GM12878 (cell line): ENCODE results near the gene WDFY3. TPM values are rescaled to one million over a fixed set of nuclear protein-coding genes. Genes with fewer than 3 reads are reported as not detected.

ENCODE experiments used
- ATAC-seq: fragments of 200-7000 bp; cut with Tn5 transposase; 3 replicates; pipeline ENCODE4 v1.9.1; 2020; ENCODE audit warnings: mild to moderate bottlenecking, moderate library complexity
- BruUV-seq: library from RNA; stranded (reverse); fragments of 400-500 nt; replicated peaks from 2 replicates; lab custom pipeline; 2021; lab: Mats Ljungman, UMichigan
- CTCF ChIA-PET: fragments of 300-600 bp; sonication (Branson Sonifier 250); formaldehyde crosslinking; extraction: SDS; loops from one replicate; lab custom pipeline; 2021; ENCODE audit warnings: inconsistent platforms; lab: Yijun Ruan, JAX
- POLR2A ChIA-PET: fragments of 350-600 bp; formaldehyde crosslinking; extraction: SDS; loops from one replicate; lab custom pipeline; 2021; ENCODE audit warnings: inconsistent platforms; lab: Charles Lee
- RAD21 ChIA-PET: fragments of 300-600 bp; sonication (Branson Sonifier 250); formaldehyde crosslinking; loops from one replicate; lab custom pipeline; 2023; ENCODE audit warnings: antibody characterized with exemption; ENCODE audit not compliant: unreplicated experiment; lab: Charles Lee
- SMC1A ChIA-PET: fragments of 300-600 bp; sonication (Branson Sonifier 250); formaldehyde crosslinking; loops from one replicate; lab custom pipeline; 2023; ENCODE audit not compliant: unreplicated experiment, uncharacterized antibody; lab: Charles Lee
- DNase-seq: peaks from one replicate; pipeline ENCODE4 v3.0.0-alpha.2; 2011; ENCODE audit warnings: low read depth, low spot score
- FAIRE-seq: peaks from 3 replicates; lab custom pipeline; 2011; peaks lifted over from hg19 to GRCh38; lab: Jason Lieb, UNC
- H2AFZ ChIP-seq: 2 replicates; pipeline ENCODE4 v1.6.0; 2011; ENCODE audit warnings: low read depth, low read length, control low read depth; ENCODE audit not compliant: control insufficient read depth
- H3K27ac ChIP-seq: 2 replicates; pipeline ENCODE4 v1.5.1; 2011; ENCODE audit warnings: control low read depth; ENCODE audit not compliant: control insufficient read depth, insufficient read depth
- H3K27me3 ChIP-seq, 2 experiments: replicated peaks in 1 of 2; 2 replicates each; pipeline versions ENCODE4 v1.6.0 to v1.6.1; 2011; ENCODE audit warnings: low read length in 1 of 2; ENCODE audit not compliant: control insufficient read depth in 2 of 2, insufficient read depth in 2 of 2
- H3K36me3 ChIP-seq, 2 experiments: 2 replicates each; pipeline ENCODE4 v1.5.1; 2011; ENCODE audit warnings: low read length in 1 of 2; ENCODE audit not compliant: control insufficient read depth in 2 of 2, insufficient read depth in 2 of 2
- H3K4me1 ChIP-seq: 2 replicates; pipeline ENCODE4 v1.6.1; 2011; ENCODE audit warnings: mild to moderate bottlenecking, low read length, moderate library complexity, mixed read lengths; ENCODE audit not compliant: control insufficient read depth, insufficient read depth
- H3K4me2 ChIP-seq: 2 replicates; pipeline ENCODE4 v1.6.0; 2011; ENCODE audit warnings: control low read depth; ENCODE audit not compliant: control insufficient read depth, insufficient read depth
- H3K4me3 ChIP-seq: fragments of 200-600 bp; sonication (generic); 2 replicates; pipeline ENCODE4 v1.5.1; 2016
- H3K79me2 ChIP-seq: 2 replicates; pipeline ENCODE4 v1.6.0; 2011; ENCODE audit warnings: low read length; ENCODE audit not compliant: control insufficient read depth, insufficient read depth
- H3K9ac ChIP-seq: 2 replicates; pipeline ENCODE4 v1.8.0; 2011; ENCODE audit warnings: low read length, control low read depth, mixed read lengths; ENCODE audit not compliant: control insufficient read depth, insufficient read depth
- H3K9me3 ChIP-seq: replicated peaks from 3 replicates; pipeline ENCODE4 v1.5.1; 2011; ENCODE audit warnings: mild to moderate bottlenecking, low read length; ENCODE audit not compliant: control insufficient read depth, insufficient read depth
- H4K20me1 ChIP-seq: 2 replicates; pipeline ENCODE4 v1.6.0; 2011; ENCODE audit not compliant: control insufficient read depth, insufficient read depth
- CEBPB ChIP-seq, 2 experiments: fragments of 150-350 bp in 1 of 2; IDR thresholded peaks; 2 replicates each; pipeline ENCODE4 v1.6.1; 2012 to 2014; ENCODE audit warnings: low read depth in 2 of 2, low read length in 2 of 2, borderline replicate concordance in 1 of 2, inconsistent platforms in 1 of 2
- ESRRA ChIP-seq: IDR thresholded peaks from 2 replicates; pipeline ENCODE4 v1.6.1; 2012; ENCODE audit warnings: mild to moderate bottlenecking, low read length, improper control_type of control experiment
- HDAC6 ChIP-seq: fragments of 200-600 bp; sonication (generic); IDR thresholded peaks from one replicate; pipeline ENCODE4 v1.8.0; 2017; ENCODE audit warnings: antibody characterized with exemption; ENCODE audit not compliant: unreplicated experiment
- LARP7 ChIP-seq: fragments of 450-650 bp; IDR thresholded peaks from 2 replicates; pipeline ENCODE4 v1.6.1; 2017; ENCODE audit warnings: mild to moderate bottlenecking
- PAX8 ChIP-seq: fragments of 450-650 bp; IDR thresholded peaks from 2 replicates; pipeline ENCODE4 v1.6.1; 2017; ENCODE audit warnings: mild to moderate bottlenecking, moderate library complexity
- RCOR1 ChIP-seq: conservative IDR thresholded peaks from 2 replicates; pipeline ENCODE4 v1.6.1; 2012; ENCODE audit warnings: low read depth, low read length, improper control_type of control experiment
- SMARCA5 ChIP-seq: fragments of 450-650 bp; IDR thresholded peaks from 2 replicates; pipeline ENCODE4 v1.6.1; 2017; ENCODE audit warnings: mild to moderate bottlenecking
- SPI1 ChIP-seq: IDR thresholded peaks from 2 replicates; pipeline ENCODE4 v1.6.1; 2011; ENCODE audit warnings: low read depth, mild to moderate bottlenecking, low read length, moderate library complexity, borderline replicate concordance; ENCODE audit not compliant: insufficient read depth
- SRF ChIP-seq, 2 experiments: IDR thresholded peaks; 2 replicates each; pipeline ENCODE4 v1.6.1; 2011; ENCODE audit warnings: low read depth in 2 of 2, low read length in 2 of 2, mild to moderate bottlenecking in 1 of 2, moderate library complexity in 1 of 2
- YBX1 ChIP-seq: fragments of 450-650 bp; IDR thresholded peaks from 2 replicates; pipeline ENCODE4 v1.6.1; 2016; ENCODE audit warnings: antibody characterized with exemption
- YY1 ChIP-seq: IDR thresholded peaks from 2 replicates; pipeline ENCODE4 v1.6.1; 2011; ENCODE audit warnings: low read depth, mild to moderate bottlenecking, low read length
- ZNF622 ChIP-seq: fragments of 450-650 bp; IDR thresholded peaks from 2 replicates; pipeline ENCODE4 v1.6.1; 2017; ENCODE audit warnings: mild to moderate bottlenecking, inconsistent platforms
- WGBS: methylation state at CpG from one replicate; pipeline ENCODE4 v1.1.6; 2016; ENCODE audit warnings: low lambda C conversion rate; ENCODE audit not compliant: insufficient replicate concordance, insufficient coverage; ENCODE audit errors: missing lambda C conversion rate; 5-methylcytosine and 5-hydroxymethylcytosine counted together
- in situ Hi-C: fragments of 300-500 bp; cut with MboI; formaldehyde crosslinking; loops from 9 replicates; pipeline ENCODE4 v1.14.3; 2018; ENCODE audit warnings: mixed read lengths
- intact Hi-C: fragments of 100-400 bp; cut with micrococcal nuclease; formaldehyde crosslinking; loops from one replicate; pipeline ENCODE4 v1.14.2; 2022; ENCODE audit not compliant: unreplicated experiment
- polyA plus RNA-seq, 11 experiments: library from polyadenylated mRNA; depleted of rRNA in 4 of 11; unstranded in 6 of 11; stranded (reverse) in 5 of 11; fragments of >200 nt; fragmentation: Nextera tagmentation in 4 of 11; fragmentation: Illumina TruSeq in 1 of 11; extraction: Ambion mirVana in 4 of 11; extraction: Trizol in 1 of 11; gene quantifications; 1 replicate in 1 of 11; 2 replicates in 10 of 11; pipeline versions ENCODE4 v1.2.1 to v1.2.3, GENCODE V29; 2011 to 2016; ENCODE audit warnings: inconsistent platforms in 2 of 11, missing spikeins in 2 of 11, low read depth in 1 of 11
- total RNA-seq, 4 experiments: library from RNA; depleted of rRNA in 3 of 4; stranded (reverse); fragments of >200 nt in 3 of 4; fragmentation: Illumina TruSeq in 1 of 4; extraction: Trizol in 1 of 4; gene quantifications; 2 replicates each; pipeline versions ENCODE4 v1.2.1 to v1.2.3, GENCODE V29; 2013 to 2021
- TF ChIP-seq, protein P1 (sequence below): fragments of 450-650 bp; conservative IDR thresholded peaks from 2 replicates; pipeline ENCODE4 v1.6.1; 2017; ENCODE audit warnings: mild to moderate bottlenecking, moderate library complexity
- TF ChIP-seq, protein P2 (sequence below): IDR thresholded peaks from 2 replicates; pipeline ENCODE4 v1.6.1; 2011; ENCODE audit warnings: low read depth, mild to moderate bottlenecking, low read length, moderate library complexity, borderline replicate concordance; ENCODE audit errors: extremely low read depth

WDFY3 gene
- total and polyA plus RNA-seq, 10 of the 15 experiments (the other 5 are each of a cell fraction or from before 2014, with no cell fraction given) = 0.01 to 0.23 (median 0.12) TPM; not detected in 2

DNA sequence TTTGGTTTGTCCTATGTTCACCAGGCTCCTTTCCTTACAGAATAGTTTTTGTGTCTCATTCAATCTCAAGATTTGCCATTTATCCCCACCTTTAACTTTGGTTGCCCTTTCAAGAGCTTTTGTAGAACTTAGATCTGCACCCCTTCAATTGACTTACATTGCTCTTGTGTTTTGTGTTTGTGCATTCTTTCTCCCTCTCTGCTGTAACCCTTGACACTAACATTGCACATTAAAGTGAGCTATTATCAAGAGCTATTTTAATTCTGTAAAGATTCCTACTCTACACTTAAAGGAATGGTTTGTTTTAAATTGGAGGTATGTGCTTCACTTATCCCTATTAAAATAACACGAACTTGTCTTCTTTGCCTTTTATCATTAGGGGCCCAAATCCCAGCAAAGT lies 318.3 kb downstream of the WDFY3 start:
- H3K9me3 ChIP-seq = no peaks in the 10 kb centered on the region
- ChIA-PET CTCF (no interaction called here), POLR2A (no interaction called here), SMC1A (no interaction called here), RAD21 (no interaction called here)
- H3K4me3 ChIP-seq = no peak overlapping the region
- no peak overlapping the region for H3K4me2 ChIP-seq
- FAIRE-seq (no peak), ATAC-seq (no peak), DNase-seq (no peak)
- intact Hi-C loops = no loop called here
- no peaks in the 10 kb centered on the region for H3K79me2 ChIP-seq
- no peak overlapping the region for H3K27ac ChIP-seq
- no TSS peak for BruUV-seq
- H3K36me3 ChIP-seq = no peaks in the 10 kb centered on the region
- H3K27me3 ChIP-seq = no peaks in the 10 kb centered on the region
- in situ Hi-C loops = no loop called here
- no peaks in the 10 kb centered on the region for H4K20me1 ChIP-seq
- 0% methylated on average over 1 of the region's 1 CpG for WGBS
- TF ChIP-seq HDAC6 = no peak
- TF ChIP-seq, protein P1, sequence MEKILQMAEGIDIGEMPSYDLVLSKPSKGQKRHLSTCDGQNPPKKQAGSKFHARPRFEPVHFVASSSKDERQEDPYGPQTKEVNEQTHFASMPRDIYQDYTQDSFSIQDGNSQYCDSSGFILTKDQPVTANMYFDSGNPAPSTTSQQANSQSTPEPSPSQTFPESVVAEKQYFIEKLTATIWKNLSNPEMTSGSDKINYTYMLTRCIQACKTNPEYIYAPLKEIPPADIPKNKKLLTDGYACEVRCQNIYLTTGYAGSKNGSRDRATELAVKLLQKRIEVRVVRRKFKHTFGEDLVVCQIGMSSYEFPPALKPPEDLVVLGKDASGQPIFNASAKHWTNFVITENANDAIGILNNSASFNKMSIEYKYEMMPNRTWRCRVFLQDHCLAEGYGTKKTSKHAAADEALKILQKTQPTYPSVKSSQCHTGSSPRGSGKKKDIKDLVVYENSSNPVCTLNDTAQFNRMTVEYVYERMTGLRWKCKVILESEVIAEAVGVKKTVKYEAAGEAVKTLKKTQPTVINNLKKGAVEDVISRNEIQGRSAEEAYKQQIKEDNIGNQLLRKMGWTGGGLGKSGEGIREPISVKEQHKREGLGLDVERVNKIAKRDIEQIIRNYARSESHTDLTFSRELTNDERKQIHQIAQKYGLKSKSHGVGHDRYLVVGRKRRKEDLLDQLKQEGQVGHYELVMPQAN = no peak
- TF ChIP-seq ESRRA = no peak
- no peak for TF ChIP-seq SMARCA5
- TF ChIP-seq YBX1 = no peak
- no peak for TF ChIP-seq RCOR1
- no peak for TF ChIP-seq SRF (IDR thresholded peaks at IDR 0.05; ENCODE audit: low read depth in 2 of 2, low read length in 2 of 2)
- TF ChIP-seq YY1 = no peak
- no peak for TF ChIP-seq CEBPB (IDR thresholded peaks at IDR 0.05; ENCODE audit: borderline replicate concordance in 1 of 2, low read depth in 2 of 2, low read length in 2 of 2)
- no peak for TF ChIP-seq PAX8
- TF ChIP-seq LARP7 = no peak
- no peak for TF ChIP-seq ZNF622
- no peak for TF ChIP-seq SPI1
- TF ChIP-seq, protein P2, sequence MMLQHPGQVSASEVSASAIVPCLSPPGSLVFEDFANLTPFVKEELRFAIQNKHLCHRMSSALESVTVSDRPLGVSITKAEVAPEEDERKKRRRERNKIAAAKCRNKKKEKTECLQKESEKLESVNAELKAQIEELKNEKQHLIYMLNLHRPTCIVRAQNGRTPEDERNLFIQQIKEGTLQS = no peak
- H3K4me1 ChIP-seq = no peaks in the 10 kb centered on the region
- no peak overlapping the region for H2AFZ ChIP-seq
- H3K9ac ChIP-seq = no peak overlapping the region
